ENCODE data around the gene TFCP2. TPM values are rescaled to one million over a fixed set of nuclear protein-coding genes. Genes with fewer than 3 reads are reported as not detected.

The TFCP2 gene
- total and polyA plus RNA-seq, 2 of the 13 experiments (the other 11 are each of a cell fraction or from before 2014, with no cell fraction given), result 7.6 to 10.0 TPM

GRCh38 chr12:51082561-51083125 lies 90.3 kb downstream of the TFCP2 start (continued):
- TF ChIP-seq ZNF280B (CRISPR knock-in tag; IDR thresholded peaks at IDR 0.05; ENCODE audit: borderline replicate concordance), result no peak
- TF ChIP-seq ZNF558 (CRISPR knock-in tag; IDR thresholded peaks at IDR 0.05; ENCODE audit: borderline replicate concordance), result no peak
- TF ChIP-seq SNAPC4 (CRISPR knock-in tag; IDR thresholded peaks at IDR 0.05), result 0 out of 2 replicates have a peak, but pooled peaks have one; percentile 18
- TF ChIP-seq SSRP1 (CRISPR knock-in tag; IDR thresholded peaks at IDR 0.05), result 0 out of 2 replicates have a peak, but pooled peaks have one; percentile 19
- TF ChIP-seq MED13 (CRISPR knock-in tag; IDR thresholded peaks at IDR 0.05), result peak; percentile 5; the same call in 1 of the 2 replicates
- TF ChIP-seq ZNF546 (CRISPR knock-in tag; conservative IDR thresholded peaks at IDR 0.05), result no peak
- no peak for TF ChIP-seq NCOR1 (IDR thresholded peaks at IDR 0.05; ENCODE audit: borderline replicate concordance, low read length)
- TF ChIP-seq ZNF609 (CRISPR knock-in tag; IDR thresholded peaks at IDR 0.05; ENCODE audit: borderline replicate concordance), result 0 out of 2 replicates have a peak, but pooled peaks have one; percentile 3
- TF ChIP-seq KDM5B (CRISPR knock-in tag; IDR thresholded peaks at IDR 0.05; ENCODE audit: borderline replicate concordance), result no peak; the same call in 1 of the 2 replicates
- no peak for TF ChIP-seq ZFP91 (CRISPR knock-in tag; IDR thresholded peaks at IDR 0.05; ENCODE audit: borderline replicate concordance)
- no peak for TF ChIP-seq SRSF4 (IDR thresholded peaks at IDR 0.05; ENCODE audit: low read depth, low read length, poor library complexity, severe bottlenecking)
- TF ChIP-seq PHF21A (CRISPR knock-in tag; IDR thresholded peaks at IDR 0.05), result 0 out of 2 replicates have a peak, but pooled peaks have one; percentile 6
- TF ChIP-seq ZNF543 (CRISPR knock-in tag; IDR thresholded peaks at IDR 0.05), result no peak; the same call in 1 of the 2 replicates
- no peak for TF ChIP-seq ZNF264 (CRISPR knock-in tag; IDR thresholded peaks at IDR 0.05)
- TF ChIP-seq FOXJ3 (CRISPR knock-in tag; IDR thresholded peaks at IDR 0.05; ENCODE audit: borderline replicate concordance), result no peak
- TF ChIP-seq BORCS8-MEF2B (CRISPR knock-in tag; IDR thresholded peaks at IDR 0.05), result no peak

Data from HepG2 (cell line).